ENCODE data around the gene SORBS2. TPM values are rescaled to one million over a fixed set of nuclear protein-coding genes. Genes with fewer than 3 reads are reported as not detected.

SORBS2 gene
- total and polyA plus RNA-seq, 2 of the 8 experiments (the other 6 are each of a cell fraction or from before 2014, with no cell fraction given) = 73.0 to 87.1 TPM

DNA sequence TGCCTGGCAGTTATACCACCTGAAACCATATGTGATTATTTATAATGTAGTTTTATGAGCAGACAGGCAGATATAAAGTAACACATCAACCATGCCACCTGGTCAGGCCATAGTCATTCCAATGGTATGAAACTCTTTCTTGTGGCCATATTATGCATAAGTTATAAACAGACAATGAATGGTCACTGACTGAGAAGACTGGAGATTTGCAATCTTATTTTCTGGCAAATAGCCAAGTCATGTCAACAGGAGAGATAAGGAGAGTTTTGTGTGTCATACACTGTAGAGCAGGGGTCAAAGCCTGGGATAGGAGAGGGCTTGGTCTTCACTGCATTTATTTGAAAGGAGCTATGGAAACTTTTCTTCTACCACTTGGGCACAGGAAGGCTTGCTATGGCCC is 29.5 kb downstream of the SORBS2 start:
- Histone ChIP-seq H3K79me1 (ENCODE audit: low read depth, low read length) (no peaks in the 10 kb centered on the region), H4K5ac (ENCODE audit: insufficient read length, low read depth, low read length) (no peak overlapping the region), H3K27me3 (replicated peaks in 1 of 4; ENCODE audit: control insufficient read depth in 3 of 4, extremely low read depth in 1 of 4, insufficient read depth in 3 of 4, low read length in 3 of 4) (no peaks in the 10 kb centered on the region), H2BK12ac (ENCODE audit: low read depth, low read length) (no peak overlapping the region), H2BK15ac (ENCODE audit: low read length) (no peak overlapping the region), H3K23ac (ENCODE audit: insufficient read length) (no peak overlapping the region), H2AK5ac (ENCODE audit: low read depth, low read length) (no peak overlapping the region), H3K14ac (ENCODE audit: insufficient read length) (no peak overlapping the region), H4K8ac (ENCODE audit: extremely low read depth, insufficient read depth, low read length) (no peak overlapping the region), H3K4me2 (ENCODE audit: insufficient read depth in 1 of 2, low read depth in 2 of 2, low read length in 2 of 2) (no peak overlapping the region), H3K56ac (replicated peaks; ENCODE audit: insufficient read length, low read depth, low read length) (no peak overlapping the region), H2BK120ac (replicated peaks; ENCODE audit: low read depth, low read length) (no peak overlapping the region), H3K79me2 (ENCODE audit: control insufficient read depth in 1 of 2, insufficient read depth in 2 of 2, low read length in 2 of 2) (no peaks in the 10 kb centered on the region), H4K20me1 (replicated peaks in 1 of 2; ENCODE audit: control insufficient read depth in 1 of 2, insufficient read depth in 2 of 2, low read length in 2 of 2) (no peaks in the 10 kb centered on the region), H3K4me1 (replicated peaks in 1 of 4; ENCODE audit: control insufficient read depth in 3 of 4, insufficient read depth in 4 of 4, low read length in 3 of 4) (peaks cover 0 to 8% (median 5%) of the 10 kb centered on the region in 4 experiments; a peak in 2 of 7 replicates), H3K9me3 (ENCODE audit: insufficient read depth in 2 of 2, low read depth in 1 of 2, low read length in 1 of 2) (no peaks in the 10 kb centered on the region), H3K36me3 (ENCODE audit: control insufficient read depth in 2 of 4, insufficient read depth in 4 of 4, low read length in 3 of 4) (no peaks in the 10 kb centered on the region), H3K23me2 (ENCODE audit: low read depth, low read length) (no peaks in the 10 kb centered on the region), H3K4me3 (ENCODE audit: extremely low read depth in 1 of 4, insufficient read depth in 2 of 4, low read depth in 3 of 4, low read length in 4 of 4) (no peak overlapping the region), H2BK20ac (ENCODE audit: low read length) (no peak overlapping the region), H3K27ac (ENCODE audit: low read depth, low read length) (no peak overlapping the region), H2AFZ (ENCODE audit: low read length) (no peak overlapping the region), H3K4ac (replicated peaks; ENCODE audit: insufficient read length, low read depth, low read length) (no peak overlapping the region), H3K18ac (ENCODE audit: extremely low read depth, low read length) (no peak overlapping the region), H2BK5ac (ENCODE audit: low read depth, low read length) (no peak overlapping the region), H4K91ac (replicated peaks; ENCODE audit: insufficient read length, low read length) (no peak overlapping the region), H3K9ac (replicated peaks in 1 of 4; ENCODE audit: extremely low read depth in 1 of 4, low read depth in 3 of 4, low read length in 3 of 4) (no peak overlapping the region)
- no peak for TF ChIP-seq NRF1 (IDR thresholded peaks at IDR 0.05; ENCODE audit: low read depth, low read length)
- no peak for TF ChIP-seq EZH2 (IDR thresholded peaks at IDR 0.05; ENCODE audit: low read depth, low read length, severe bottlenecking)
- no peak for TF ChIP-seq KDM4A (IDR thresholded peaks at IDR 0.05; ENCODE audit: low read depth, low read length, severe bottlenecking)
- TF ChIP-seq PHF8 (conservative IDR thresholded peaks at IDR 0.05; ENCODE audit: low read depth, low read length) = no peak
- TF ChIP-seq, protein P1, sequence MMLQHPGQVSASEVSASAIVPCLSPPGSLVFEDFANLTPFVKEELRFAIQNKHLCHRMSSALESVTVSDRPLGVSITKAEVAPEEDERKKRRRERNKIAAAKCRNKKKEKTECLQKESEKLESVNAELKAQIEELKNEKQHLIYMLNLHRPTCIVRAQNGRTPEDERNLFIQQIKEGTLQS (IDR thresholded peaks at IDR 0.05; ENCODE audit: insufficient read depth, low read depth, low read length) = no peak
- no peak for TF ChIP-seq ATF2 (IDR thresholded peaks at IDR 0.05; ENCODE audit: low read length)
- TF ChIP-seq RBBP5 (IDR thresholded peaks at IDR 0.05; ENCODE audit: borderline replicate concordance, low read depth, low read length) = no peak
- TF ChIP-seq NANOG (IDR thresholded peaks at IDR 0.05; ENCODE audit: insufficient read depth, low read depth, low read length, poor library complexity, severe bottlenecking) = no peak
- no peak for TF ChIP-seq POU5F1 (IDR thresholded peaks at IDR 0.05; ENCODE audit: low read depth, low read length)
- no peak for TF ChIP-seq CHD1 (IDR thresholded peaks at IDR 0.05; ENCODE audit: low read depth, low read length)
- no peak for FAIRE-seq
- ChIA-PET POLR2A (ENCODE audit: partially characterized antibody) (no interaction called here), CTCF (ENCODE audit: partially characterized antibody) (no interaction called here)
- no peak for DNase-seq (ENCODE audit: low read depth in 1 of 2, low spot score in 2 of 2)
